GM21515 (cell line): ENCODE results near the gene IGFBP6.
"Not testable (repeated sequence)": the region's sequence is repeated elsewhere in the genome, so short reads cannot be mapped to it uniquely, and the experiment has no call there.

Experiments used
- ATAC-seq: cut with Tn5 transposase; IDR thresholded peaks from one replicate; pipeline ENCODE4 v1.9.1; 2021; ENCODE audit not compliant: unreplicated experiment

The IGFBP6 gene

DNA sequence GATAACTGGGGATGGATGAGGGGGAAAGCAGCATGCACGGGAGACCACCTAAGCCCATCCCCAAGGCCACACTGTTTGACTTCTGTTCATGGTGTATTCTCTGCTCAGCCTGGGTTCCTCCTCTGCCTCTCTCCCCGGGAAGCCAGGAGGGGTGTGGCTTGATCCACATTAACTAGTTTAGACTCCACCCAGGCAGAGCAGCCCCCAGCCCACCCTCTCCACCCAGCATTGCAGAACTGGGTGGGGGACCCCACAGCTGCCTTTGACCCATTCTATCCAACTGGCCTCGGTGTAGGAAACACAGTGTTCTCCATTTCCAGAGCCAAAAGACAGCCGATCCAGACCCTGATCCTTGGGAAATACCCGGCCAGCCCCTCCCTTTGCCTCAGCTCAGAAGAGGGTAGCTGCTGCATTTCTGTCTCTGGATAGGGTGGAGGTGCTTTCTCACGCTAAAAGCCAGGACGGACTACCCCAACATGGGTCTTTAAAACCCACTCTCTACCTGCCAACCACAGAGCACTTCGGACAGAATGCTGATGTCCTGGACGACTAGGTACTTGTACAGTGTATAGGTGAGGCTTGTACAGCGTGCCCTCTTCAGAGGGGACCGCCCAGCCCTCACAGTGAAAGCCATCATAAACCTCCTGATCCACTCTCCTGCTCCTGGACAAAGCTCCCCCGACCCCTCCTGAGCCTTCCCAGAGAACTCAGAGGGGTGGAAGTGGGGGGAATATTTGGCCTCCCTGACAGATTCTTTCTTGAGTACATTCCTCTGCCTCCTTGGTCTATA, 27.7 kb upstream of the IGFBP6 start:
- ATAC-seq: no peak

DNA sequence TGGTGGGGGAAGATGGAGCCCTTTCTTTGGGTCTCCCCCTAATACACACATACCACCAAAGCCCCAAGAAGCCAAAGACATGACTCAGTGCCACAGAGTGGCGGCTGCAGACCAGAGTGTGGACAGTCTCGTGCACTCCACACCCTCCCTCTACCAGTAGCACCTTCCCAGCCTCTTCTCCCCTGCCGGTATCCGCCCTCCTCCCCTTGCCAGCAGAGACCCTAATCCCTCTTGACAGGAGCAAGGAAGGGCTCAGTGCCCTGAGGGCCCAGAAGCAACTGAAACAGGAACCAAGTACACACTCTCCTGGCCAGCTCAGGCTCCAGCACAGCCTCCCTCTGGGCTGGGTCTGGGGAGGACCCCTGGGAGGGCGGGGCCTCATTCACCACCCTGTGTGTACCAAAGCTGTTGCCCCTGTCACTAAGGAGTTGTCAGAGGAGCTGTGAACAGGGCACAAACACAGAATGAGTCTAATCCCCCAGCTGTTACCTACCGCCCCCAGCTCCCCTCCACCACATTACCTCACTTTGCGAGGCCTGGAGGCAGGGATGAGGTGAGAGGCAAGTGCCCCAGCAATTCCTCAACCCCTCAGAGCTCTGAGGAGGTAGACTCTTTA, 26.5 kb upstream of the IGFBP6 start:
- no peak for ATAC-seq

DNA sequence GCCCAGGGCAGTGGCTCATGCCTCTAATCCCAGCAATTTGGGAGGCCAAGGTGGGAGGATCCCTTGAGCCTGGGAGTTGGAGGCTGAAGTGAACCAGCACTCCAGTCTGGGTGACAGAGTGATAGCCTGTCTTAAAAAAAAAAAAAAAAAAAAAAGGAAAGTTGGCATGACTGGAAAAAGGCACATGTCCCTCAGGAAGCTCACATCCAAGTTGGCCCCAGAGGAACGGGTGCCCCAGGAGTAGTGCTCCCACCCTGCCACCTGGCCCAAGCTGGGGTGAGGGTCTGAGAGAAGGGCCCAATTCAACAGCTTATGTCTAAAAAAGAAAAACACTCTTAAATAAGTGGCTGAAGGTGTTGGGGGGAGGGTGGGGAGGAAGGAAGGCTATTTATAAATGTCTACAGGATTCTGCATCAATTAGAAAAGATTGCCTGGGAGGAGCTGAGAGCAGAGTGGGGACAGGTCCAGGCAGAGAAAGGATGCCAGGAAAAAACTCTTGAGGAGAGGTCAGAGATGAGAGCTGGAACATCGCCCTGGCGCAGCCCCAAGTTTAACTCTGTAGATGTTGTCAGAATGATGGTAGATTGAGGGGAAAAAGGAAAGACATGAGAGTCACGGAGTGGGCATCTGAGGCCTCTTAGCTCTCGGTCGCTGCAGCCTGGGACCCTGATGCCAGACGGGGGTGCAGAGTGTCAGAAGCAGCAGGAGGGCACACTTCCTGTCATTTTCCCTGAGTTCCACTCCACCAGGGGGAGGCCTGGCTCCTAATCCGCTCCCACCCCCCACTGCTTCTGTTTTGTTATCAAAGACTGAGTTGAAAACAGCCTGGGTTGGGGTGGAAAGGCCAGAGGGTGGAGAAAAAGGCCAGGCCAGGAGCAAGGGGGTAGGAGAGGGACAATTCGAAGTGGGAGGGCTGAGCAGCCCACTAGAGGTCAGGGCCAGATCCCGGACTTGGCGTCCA, 25.6 kb upstream of the IGFBP6 start:
- ATAC-seq: no peak

DNA sequence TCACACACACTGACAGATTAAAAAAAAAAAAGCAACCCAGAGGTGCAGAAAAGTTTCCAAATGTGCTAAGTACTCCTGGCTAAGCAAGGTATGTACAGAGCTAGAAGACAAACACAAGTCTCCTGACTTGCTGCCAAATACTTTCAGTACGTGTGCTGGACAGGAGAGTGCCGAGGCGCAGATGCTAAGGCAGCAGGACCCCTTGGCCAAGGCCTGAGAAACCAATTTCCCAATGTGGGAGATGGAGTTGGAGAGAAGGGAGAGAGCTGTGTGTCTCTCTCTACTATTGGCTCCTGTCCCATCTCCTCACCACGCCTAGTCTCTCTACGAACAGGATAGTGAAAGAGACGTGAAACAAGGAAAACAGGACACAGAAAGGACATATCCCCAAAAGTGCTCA, 23.6 kb upstream of the IGFBP6 start:
- no peak for ATAC-seq

DNA sequence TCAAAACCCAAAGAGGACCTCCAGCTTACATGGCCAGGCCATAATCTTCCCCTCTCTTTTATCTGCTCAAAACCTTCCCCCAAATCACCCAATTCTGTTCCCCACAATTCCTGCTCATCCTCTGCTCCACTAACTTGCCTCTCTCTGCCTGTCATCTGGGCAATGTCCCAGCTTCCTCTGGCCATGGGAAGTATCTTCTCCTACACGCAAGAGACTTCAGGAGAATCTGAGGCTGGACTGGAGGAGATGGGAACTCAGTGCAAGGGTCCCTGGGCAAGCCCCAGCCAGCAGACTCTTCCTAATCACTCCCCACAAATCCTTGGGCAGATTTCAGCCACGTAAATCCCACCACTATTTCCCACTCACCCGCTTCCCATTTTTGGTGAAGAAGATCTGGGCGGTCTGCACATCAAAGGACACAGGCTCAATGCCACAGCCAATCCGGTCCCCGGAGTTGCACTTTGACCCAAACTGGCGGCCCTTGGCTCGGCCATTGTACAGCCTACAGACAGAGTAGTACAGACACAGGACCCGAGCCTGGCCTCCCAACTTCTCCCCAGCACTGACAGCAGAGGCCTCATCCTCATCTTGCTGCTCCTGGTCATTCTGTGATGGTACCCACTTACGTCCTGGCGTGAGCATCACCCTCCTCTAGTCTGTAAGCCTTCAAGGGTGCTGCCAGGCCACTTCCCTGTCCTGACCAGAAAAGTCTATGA, 23.0 kb upstream of the IGFBP6 start:
- ATAC-seq: no peak

DNA sequence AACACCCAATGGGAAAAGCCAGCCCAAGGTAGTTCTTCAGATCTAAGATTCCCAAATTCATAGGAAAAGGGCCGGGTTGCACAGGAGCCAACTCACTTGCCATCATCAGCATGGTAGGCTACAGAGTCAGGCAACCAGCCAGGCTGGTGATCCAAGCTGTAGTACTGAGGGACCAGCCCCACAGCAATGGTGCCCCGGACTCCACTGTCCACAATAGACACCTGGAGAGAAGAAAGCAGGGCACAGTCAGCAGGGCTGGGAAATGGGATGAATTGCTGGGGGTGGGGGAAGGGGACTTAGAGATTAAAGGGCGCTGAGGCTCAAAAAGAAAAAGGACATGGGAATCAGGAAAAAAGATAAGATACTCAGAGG, 22.5 kb upstream of the IGFBP6 start:
- no peak for ATAC-seq

DNA sequence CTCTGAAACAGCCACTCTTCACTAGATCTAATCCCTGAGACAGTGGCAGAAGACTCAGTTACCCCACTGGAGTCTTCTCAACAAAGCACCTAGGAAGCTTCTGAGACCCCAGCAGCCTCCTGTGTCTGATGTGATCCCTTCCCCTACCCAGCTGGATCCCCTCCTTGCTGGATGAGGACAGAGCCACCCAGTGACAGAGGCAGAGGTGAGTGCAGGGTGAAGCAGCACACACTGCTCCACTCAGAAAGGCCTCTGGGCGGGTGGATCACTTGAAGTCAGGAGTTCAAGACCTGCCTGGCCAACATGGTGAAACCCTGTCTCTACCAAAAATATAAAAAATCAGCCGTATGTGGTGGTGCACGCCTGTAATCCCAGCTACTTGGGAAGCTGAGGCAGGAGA, 21.0 kb upstream of the IGFBP6 start:
- ATAC-seq: no peak

DNA sequence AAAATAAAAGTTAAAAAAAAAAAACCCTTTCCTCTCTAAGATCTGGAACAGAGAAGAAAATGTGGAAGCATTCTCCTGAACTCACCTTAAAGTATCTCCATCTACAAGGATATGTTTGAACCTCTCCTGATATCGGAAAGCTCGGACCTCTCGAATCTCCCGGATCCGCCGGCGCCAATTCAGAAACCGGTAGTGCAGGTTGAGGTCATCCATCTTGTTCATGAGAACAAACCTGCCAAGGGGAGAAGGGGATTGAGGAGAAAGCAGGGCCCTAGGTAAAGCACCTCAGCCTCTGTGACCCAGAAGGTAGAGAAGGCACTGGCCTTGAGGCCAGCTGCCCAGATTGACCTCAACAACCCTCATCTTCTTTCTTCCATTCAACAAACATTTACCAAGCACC, 20.4 kb upstream of the IGFBP6 start:
- no peak for ATAC-seq

DNA sequence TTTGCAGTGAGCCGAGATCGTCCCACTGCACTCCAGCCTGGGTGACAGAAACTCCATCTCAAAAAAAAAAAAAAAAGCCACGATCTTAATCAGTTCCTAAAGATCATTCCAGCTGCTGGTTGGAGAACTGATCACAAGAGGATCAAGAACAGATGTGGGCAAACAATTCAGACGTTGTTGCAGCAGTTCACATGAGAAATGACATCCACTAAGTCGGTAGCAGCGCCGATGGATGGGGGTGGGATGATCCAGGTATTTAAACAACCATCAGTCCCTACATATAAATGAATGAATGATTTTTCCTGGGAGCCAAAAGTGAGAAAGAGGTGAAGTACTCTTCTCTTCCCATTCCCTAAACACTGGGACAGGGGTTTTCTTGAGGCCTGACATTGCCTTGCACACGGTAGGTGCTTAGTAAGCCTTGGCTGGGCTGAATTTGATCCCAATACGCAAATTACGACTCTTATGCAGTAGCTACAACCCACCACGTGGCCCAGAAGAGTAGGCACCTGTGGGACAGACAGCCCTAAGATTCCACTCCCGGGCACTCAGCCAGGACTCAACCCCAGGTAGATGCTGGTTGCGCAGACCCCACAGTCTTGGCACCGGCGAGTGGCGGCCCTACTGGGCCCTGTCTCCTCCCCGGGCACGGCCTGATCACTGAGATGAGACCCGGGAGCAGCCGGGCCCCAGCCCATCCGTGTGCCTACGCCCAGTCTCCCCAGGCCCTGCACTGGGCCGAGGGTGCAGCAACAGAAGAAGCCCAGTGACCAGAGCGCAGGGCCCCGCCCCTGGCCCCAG, 18.8 kb upstream of the IGFBP6 start:
- ATAC-seq: peak; percentile 23

DNA sequence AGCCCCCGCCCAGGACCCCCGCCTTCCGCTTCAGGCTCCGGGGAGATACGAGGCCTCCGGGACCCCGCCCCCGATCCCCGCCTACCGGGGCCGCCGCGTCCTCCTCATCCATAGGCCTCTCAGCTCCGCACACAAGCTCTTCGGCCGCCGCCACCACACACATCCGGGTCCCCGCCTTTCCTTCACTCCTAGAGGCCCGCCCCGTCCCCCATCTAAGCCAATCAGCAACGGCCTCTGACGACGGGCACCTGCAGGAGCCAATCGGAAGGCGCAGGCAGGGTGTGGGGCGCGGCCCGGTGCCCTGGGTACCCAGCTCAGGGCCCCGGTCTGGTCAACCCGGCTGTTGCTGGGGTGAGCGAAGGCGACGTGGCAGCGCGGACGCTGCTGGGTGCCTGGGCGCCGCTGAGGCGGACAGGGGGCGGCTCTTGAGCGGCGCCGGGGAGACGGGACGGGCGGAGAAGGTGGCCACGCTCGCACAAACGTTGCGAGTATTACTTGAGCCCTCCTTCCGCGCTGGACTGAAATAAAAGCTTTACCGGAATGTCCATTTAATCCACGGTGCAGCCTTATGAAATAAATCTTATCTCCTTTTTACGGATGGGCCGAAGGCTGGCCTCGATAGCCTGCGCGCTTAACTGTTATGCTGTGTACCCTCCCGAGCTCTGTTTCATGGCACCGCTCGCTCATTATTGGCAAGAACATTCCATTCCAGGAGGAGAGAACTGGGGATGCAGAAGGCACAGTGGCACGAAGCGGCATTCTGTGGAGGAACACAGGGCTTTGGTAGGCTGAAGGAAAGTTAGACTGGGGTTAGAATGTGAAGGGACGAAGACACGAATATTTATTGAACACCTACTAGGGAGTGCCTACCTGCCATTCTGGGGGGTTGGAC, 18.0 kb upstream of the IGFBP6 start, which contains the start of gene SPRYD3:
Gene SPRYD3, minus strand, starts transcription at position 165 of the 892 bp plus-strand sequence. Its CDS starts 57 bp downstream, at position 108.
- peak; percentile 99 for ATAC-seq

DNA sequence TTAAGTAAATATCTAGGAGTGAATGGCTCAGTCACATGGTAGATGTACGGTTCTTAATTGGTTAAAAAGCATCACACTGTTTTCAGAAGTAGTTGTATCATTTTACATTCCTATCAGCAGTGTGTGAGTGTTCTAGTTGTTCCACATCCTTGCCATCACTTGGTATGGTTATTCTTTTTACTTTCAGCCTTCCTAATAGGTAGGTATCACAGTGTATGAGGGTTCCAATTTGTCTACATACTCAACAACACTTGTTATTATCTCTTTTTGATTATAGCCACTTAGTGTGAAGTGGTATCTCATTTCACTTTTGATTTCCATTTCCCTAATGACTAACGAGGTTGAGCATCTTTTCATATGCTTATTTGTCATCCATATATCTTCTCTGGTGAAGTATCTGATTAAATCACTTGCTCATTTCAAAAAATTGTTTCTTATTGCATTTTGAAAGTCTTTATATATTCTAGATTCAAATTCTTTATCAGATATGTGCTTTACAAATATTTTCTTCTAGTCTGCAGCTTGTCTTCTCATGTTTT, 14.8 kb upstream of the IGFBP6 start:
- no peak for ATAC-seq

DNA sequence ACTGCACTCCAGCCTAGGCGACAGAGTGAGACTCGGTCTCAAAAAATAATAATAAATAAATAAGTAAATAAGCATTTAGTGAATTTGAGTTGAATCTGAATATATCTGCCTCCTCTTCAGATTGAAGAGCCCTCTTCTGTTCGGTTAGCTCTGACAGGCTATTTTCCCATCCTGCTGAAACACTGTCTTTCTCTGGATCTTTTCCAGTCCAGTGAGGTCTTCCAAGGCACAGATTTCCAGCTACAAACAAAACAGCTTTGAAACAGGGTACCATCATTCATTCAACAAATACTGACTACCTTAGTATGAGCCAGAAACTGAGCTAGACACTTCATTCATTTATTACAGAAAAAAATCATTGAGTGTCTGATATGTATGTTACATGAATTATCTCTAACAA, 11.1 kb upstream of the IGFBP6 start:
- ATAC-seq: no peak

DNA sequence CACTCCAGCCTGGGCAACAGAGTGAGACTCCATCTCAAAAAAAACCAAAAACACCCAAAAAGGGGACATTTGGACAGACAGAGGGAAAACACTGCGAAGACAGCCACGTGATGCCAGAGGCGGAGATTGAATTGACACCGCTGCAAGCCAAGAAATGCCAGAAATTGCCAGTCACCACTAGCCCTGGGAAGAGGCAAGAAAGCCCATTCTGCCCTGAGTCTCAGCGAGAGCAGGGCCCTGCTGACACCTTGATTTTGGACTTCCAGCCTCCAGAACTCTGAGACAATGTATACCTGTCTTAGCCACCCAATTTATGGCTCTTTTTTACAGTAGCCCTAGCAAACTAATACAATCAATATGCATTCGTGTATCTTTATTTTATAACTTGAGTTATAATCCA, 7.4 kb upstream of the IGFBP6 start:
- no peak for ATAC-seq

DNA sequence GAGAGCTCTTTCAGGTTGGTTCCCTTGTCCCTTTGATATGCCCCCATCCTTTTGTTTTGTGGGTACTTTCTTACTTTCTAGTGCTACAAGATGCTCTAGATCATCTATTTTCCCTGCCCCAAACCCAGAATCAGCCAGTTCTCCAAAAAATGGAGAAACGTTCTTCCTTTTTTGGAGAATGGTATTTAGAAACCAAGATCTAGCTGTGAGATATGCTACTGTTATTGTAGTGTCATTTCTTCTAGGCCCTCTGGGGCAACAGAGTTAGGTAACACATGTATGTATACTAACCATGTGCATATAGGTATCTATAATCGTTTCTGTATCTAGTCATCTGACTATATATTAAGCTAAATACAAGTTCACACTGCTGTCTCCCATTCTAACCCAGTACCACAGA, 6.9 kb upstream of the IGFBP6 start:
- ATAC-seq: no peak

DNA sequence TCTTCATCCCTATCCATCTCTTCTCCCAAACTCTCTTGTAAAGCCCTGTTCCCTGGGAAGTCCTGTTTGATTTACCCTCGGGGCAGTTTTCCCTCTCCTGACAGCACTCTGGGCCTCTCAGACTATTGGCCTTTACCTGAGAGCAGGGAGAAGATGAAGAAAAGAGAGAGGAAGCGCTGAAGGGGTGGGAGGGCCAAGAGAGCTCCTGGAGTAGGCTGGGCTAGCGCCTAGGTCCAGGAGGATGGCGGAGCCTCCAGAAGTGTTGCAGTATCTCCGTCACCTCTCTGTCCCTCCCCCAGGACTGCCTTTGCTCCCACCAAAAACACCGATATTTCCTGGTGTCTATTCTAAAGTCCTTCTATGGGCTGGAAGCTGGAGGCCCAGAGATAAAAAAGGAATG, 5.7 kb upstream of the IGFBP6 start:
- no peak for ATAC-seq

DNA sequence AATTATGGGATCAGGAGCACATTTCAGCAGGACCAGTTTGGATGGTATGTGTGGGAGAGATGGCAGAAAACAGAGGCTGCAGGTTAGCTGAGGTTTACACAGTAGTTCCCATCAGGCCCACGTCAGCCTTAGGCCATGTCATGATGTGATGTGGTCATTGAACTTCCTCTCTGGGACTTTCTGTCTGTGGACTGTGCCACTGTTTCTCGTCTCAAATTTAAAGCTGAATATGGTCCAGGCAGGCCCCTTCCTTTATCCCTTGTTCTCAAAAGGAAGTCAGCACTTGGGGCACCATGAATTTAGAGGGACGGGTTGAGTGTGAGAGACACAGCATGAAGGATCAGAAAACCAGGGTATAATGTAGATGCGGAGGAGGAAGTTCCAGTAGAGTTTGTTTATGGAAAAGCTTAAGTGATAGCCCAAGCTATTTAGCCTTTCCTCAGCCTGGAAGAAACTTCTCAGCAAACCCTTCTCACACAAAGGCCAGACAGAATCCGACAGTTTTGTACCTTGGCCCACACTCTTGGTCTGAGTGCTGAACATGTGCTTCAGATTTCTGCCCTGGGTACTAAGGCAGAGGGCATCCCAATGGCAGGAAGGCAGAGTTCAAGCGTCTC, 3.6 kb upstream of the IGFBP6 start:
- ATAC-seq: no peak

DNA sequence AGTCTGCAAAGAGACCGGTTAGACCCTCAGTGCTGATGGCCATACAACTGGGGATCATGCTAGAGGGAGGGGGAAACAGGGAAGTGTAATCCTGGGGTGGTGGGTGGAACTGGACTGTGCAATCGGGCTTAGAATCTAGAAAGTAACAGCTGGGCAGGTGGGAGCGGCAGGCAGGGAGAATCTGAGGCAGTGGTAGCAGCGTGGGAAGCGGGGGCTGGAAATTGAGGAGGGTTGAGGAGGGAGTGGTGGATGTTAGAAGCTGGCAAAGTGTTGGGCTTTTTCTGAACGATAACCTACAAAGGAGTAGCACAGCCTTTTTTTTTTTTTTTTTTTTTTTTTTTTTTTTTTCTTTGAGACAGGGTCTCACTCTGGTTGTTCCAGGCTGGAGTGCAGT, 3.1 kb upstream of the IGFBP6 start:
- no peak for ATAC-seq

DNA sequence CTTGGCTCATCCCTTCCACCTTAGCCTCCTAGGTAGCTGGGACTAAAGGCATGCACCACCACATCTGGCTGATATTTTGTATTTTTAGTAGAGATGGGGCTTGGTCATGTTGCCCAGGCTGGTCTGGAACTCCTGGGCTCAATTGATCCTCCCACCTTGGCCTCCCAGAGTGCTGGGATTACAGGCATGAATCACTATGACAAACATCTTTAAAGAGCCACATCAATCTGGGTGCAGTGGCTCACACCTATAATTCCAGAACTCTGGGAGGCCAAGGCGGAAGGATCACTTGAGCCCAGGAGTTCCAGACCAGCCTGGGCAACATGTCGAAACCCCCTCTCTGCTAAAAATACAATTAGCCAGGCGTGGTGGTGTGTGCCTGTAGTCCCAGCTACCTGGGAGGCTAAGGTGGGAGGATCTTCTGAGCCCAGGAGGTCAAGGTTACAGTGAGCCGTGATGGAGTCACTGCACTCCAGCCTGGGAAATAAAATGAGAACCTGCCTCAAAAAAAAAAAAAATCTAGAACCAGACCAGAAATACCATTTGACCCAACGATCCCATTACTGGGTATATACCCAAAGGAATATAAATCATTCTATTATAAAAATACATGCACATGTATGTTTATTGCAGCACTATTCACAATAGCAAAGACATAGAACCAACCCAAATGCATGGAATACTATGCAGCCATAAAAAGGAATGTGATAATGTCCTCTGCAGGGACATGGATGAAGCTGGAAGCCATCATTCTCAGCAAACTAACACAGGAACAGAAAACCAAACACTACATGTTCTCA, 2.5 kb upstream of the IGFBP6 start:
- not testable (repeated sequence) for ATAC-seq
